Neural cell (in vitro differentiated cells): ENCODE results near the gene PLEKHB2.

Experiments
- EZH2 ChIP-seq: fragments of 200-600, 300-800 bp; shearing (Covaris generic), sonication (generic); IDR thresholded peaks from 2 replicates; pipeline ENCODE4 v1.6.1; 2014; ENCODE audit warnings: antibody characterized with exemption, low read length, borderline replicate concordance, mild to moderate bottlenecking; ENCODE audit not compliant: insufficient read depth, poor library complexity, severe bottlenecking
- TAF1 ChIP-seq: IDR thresholded peaks from 2 replicates; pipeline ENCODE4 v1.6.1; 2012; ENCODE audit warnings: low read depth
- TF ChIP-seq, protein P1 (sequence below): fragments of 450-650 bp; IDR thresholded peaks from 2 replicates; pipeline ENCODE4 v1.5.1; 2014; ENCODE audit warnings: antibody characterized with exemption, mild to moderate bottlenecking, moderate library complexity; ENCODE audit not compliant: poor library complexity, severe bottlenecking

DNA sequence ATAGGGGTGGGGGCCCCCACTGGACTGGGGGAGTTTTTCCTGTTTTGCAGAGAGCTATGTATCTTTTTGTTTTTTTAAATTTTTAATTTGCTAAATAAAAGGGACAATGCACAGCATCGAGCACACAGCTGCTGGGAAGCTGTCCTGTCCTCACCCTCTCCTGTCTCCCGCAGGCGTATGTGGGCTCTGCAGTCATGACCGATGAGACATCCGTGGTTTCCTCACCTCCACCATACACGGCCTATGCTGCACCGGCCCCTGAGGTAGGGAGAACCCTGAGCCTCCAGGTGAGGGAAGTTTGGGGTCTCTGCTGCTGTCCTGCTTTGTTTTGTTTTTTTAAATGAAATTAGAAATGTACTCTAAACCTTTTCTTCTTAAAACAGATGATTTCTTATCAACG, 27.6 kb downstream of the PLEKHB2 start:
- TF ChIP-seq, protein P1, sequence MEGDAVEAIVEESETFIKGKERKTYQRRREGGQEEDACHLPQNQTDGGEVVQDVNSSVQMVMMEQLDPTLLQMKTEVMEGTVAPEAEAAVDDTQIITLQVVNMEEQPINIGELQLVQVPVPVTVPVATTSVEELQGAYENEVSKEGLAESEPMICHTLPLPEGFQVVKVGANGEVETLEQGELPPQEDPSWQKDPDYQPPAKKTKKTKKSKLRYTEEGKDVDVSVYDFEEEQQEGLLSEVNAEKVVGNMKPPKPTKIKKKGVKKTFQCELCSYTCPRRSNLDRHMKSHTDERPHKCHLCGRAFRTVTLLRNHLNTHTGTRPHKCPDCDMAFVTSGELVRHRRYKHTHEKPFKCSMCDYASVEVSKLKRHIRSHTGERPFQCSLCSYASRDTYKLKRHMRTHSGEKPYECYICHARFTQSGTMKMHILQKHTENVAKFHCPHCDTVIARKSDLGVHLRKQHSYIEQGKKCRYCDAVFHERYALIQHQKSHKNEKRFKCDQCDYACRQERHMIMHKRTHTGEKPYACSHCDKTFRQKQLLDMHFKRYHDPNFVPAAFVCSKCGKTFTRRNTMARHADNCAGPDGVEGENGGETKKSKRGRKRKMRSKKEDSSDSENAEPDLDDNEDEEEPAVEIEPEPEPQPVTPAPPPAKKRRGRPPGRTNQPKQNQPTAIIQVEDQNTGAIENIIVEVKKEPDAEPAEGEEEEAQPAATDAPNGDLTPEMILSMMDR = no peak
- TF ChIP-seq EZH2 = no peak
- TF ChIP-seq TAF1 = no peak
